ENCODE measurements around the gene DUS1L. TPM values are rescaled to one million over a fixed set of nuclear protein-coding genes. Genes with fewer than 3 reads are reported as not detected.

DUS1L gene
- total RNA-seq, 1 donor from 2014 or later, result 74.1 TPM

DNA sequence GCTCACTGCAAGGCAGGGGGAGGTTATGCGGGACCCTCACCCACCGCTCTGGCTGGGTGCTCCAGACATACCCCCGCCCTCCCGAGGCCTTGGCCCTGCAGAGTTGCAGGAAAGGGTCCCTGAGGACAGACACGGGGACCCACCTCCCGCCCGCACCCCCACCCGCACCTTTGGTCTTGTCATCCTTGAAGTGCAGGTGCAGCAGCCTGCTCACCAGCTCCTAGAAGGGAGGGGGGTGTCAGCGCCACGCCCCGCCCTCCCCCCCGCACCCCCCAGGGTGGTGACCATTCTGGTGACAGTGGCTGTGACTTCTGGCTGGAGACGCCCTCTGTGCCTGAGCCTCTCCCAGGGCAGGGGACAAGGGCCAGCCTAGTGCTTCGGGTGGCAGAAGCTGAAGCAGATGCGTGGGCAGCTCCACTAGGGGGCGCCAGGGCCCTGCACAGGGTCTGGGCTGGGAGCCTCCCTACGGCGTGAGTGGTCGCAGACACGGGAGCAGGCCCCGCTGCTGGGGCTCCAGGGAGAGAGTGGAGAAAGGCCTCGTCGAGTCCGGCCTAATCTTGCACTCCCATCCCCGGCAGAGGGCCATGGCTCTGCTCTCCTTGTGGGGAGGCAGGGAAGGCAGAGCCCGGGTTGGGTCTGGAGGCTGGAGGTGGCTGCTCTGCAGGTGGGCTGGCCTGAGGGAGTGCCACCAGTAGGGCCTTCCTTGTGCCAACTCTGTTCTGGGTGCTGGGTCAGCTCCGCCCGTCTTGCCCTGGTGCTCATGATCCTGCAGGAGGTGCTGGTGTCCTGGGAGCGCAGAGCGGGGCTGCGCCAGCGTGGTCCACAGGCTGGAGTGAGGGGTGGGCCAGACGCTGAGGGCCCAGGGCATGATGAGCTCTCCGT, 45.7 kb downstream of the DUS1L start:
- DNase-seq (ENCODE audit: low spot score), result peak; percentile 84
- H3K27ac Mint-ChIP-seq (ENCODE audit: unreplicated experiment), result no peak overlapping the region
- H3K27me3 Mint-ChIP-seq (ENCODE audit: unreplicated experiment), result peaks cover 3% of the 10 kb centered on the region
- H3K4me1 Mint-ChIP-seq (ENCODE audit: unreplicated experiment), result peaks cover 5% of the 10 kb centered on the region
- peaks cover 4% of the 10 kb centered on the region for H3K36me3 Mint-ChIP-seq (ENCODE audit: low read depth, unreplicated experiment)
- TF ChIP-seq, protein P1, sequence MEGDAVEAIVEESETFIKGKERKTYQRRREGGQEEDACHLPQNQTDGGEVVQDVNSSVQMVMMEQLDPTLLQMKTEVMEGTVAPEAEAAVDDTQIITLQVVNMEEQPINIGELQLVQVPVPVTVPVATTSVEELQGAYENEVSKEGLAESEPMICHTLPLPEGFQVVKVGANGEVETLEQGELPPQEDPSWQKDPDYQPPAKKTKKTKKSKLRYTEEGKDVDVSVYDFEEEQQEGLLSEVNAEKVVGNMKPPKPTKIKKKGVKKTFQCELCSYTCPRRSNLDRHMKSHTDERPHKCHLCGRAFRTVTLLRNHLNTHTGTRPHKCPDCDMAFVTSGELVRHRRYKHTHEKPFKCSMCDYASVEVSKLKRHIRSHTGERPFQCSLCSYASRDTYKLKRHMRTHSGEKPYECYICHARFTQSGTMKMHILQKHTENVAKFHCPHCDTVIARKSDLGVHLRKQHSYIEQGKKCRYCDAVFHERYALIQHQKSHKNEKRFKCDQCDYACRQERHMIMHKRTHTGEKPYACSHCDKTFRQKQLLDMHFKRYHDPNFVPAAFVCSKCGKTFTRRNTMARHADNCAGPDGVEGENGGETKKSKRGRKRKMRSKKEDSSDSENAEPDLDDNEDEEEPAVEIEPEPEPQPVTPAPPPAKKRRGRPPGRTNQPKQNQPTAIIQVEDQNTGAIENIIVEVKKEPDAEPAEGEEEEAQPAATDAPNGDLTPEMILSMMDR (IDR thresholded peaks at IDR 0.05; ENCODE audit: unreplicated experiment), result peak; percentile 78
- no peaks in the 10 kb centered on the region for H3K9me3 Mint-ChIP-seq (ENCODE audit: unreplicated experiment)
- H3K4me3 Mint-ChIP-seq (ENCODE audit: unreplicated experiment), result no peak overlapping the region

DNA sequence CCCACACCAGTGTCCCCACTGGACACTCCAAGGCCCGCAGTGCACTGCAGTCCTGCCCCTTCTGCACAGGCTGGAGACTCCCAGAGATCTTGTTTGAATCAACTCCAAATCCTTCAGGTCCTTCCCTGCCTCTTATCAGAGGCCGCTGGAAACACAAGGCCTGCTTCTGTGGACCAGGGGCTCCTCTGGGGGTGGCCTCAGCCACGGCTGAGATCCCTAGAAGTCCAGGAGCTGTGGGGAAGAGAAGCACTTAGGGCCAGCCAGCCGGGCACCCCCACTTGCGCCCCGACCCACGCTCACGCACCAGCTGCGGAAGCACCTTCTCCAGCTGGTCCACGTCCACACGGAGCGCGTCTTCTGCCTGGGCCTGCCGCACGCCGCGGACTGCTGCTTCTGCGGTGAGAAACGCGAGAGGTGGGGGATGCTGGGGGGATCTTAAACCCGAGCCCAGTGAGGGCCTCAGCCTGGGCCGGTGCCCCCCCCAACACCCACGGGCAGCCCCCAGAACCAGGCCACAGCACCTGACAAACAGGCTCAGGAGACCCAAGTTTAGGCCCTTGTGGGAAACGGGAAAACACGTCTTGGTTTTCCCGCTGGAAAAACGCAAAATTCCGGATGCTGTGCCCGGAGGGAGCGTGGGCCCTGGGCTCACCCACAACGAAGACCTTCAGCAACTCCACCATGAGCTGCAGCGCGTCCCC, 46.5 kb downstream of the DUS1L start:
- Mint-ChIP-seq H3K9me3 (ENCODE audit: unreplicated experiment) (no peaks in the 10 kb centered on the region), H3K4me1 (ENCODE audit: unreplicated experiment) (peaks cover 5% of the 10 kb centered on the region), H3K36me3 (ENCODE audit: low read depth, unreplicated experiment) (peaks cover 4% of the 10 kb centered on the region), H3K4me3 (ENCODE audit: unreplicated experiment) (no peak overlapping the region), H3K27ac (ENCODE audit: unreplicated experiment) (no peak overlapping the region), H3K27me3 (ENCODE audit: unreplicated experiment) (peaks cover 3% of the 10 kb centered on the region)
- no peak for DNase-seq (ENCODE audit: low spot score)
- TF ChIP-seq, protein P1 (IDR thresholded peaks at IDR 0.05; ENCODE audit: unreplicated experiment), result no peak

DNA sequence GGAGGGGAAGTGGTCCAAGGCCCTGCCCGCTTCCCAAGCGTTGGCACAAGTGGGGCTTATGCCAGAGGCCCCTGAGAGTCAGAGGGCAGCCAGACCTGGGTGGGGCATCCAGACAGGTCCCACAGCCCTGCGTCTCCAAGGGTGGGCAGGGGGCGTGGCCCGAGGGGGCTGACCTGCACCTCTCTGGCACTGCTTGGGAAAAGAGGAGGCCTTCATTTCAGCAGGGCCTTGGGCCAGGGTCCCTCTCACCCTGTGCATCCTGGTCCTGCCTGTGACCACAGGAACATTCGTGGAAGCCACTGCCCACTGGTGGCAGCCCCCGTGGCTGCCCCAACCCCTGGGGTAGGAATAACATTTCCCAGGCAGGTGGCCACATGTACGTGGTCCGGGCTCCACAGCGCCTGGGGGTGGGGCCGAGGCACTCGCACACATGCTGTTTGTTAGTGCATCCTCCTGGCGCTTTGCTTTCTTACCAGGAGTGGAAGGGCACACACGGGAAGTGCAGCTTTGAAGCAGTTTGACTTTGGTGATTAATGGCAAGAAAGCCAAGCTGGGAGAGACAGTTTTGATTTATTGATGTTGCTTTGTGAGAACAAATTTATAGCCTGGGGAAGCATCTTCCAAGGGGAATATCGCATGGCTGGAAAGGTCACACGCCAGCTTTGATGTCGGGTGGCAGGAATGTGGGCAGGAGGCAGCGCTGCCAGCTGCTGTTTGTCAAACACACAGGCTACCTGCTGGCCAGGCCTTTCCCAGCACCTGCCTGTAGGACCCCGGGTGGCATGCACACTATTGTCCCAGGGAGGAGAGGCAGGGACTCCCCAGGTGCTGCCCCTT, 47.2 kb downstream of the DUS1L start:
- H3K27me3 Mint-ChIP-seq (ENCODE audit: unreplicated experiment), result peaks cover 3% of the 10 kb centered on the region
- H3K4me3 Mint-ChIP-seq (ENCODE audit: unreplicated experiment), result no peak overlapping the region
- DNase-seq (ENCODE audit: low spot score), result no peak
- no peaks in the 10 kb centered on the region for H3K9me3 Mint-ChIP-seq (ENCODE audit: unreplicated experiment)
- H3K4me1 Mint-ChIP-seq (ENCODE audit: unreplicated experiment), result peaks cover 5% of the 10 kb centered on the region
- H3K36me3 Mint-ChIP-seq (ENCODE audit: low read depth, unreplicated experiment), result peaks cover 4% of the 10 kb centered on the region
- TF ChIP-seq, protein P1 (IDR thresholded peaks at IDR 0.05; ENCODE audit: unreplicated experiment), result no peak
- H3K27ac Mint-ChIP-seq (ENCODE audit: unreplicated experiment), result no peak overlapping the region

DNA sequence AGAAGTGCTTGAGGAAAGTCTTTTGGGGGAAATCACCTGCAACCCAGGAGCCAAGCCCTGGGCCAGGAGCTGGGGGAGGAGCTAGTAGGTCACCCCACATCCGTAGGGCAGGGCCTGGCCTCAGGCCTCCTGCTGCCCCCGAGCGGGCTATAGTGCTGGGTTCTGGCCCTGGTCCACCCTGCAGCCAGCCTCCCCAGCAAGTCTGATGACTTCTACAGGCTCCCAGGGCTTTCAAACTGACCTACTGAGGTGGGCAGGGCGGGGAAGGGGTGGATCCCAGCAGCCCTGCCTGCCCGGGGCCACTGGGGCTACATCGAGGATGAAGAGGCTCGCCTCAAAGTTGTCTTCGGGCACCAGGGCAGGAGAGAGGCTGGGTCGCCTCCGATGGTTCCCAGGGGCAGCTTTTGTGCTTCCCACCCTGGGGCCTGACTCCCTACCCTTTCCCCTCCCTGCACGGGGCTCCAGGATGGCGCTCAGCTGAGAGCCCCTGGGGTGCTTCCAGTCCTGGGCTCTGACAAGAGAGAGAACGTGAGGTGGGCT, 47.9 kb downstream of the DUS1L start:
- H3K9me3 Mint-ChIP-seq (ENCODE audit: unreplicated experiment), result no peaks in the 10 kb centered on the region
- no peak for DNase-seq (ENCODE audit: low spot score)

More for the DNA sequence above, 47.9 kb downstream of the DUS1L start:
- peaks cover 5% of the 10 kb centered on the region for H3K4me1 Mint-ChIP-seq (ENCODE audit: unreplicated experiment)
- H3K27me3 Mint-ChIP-seq (ENCODE audit: unreplicated experiment), result peaks cover 3% of the 10 kb centered on the region
- TF ChIP-seq, protein P1 (IDR thresholded peaks at IDR 0.05; ENCODE audit: unreplicated experiment), result no peak
- peaks cover 4% of the 10 kb centered on the region for H3K36me3 Mint-ChIP-seq (ENCODE audit: low read depth, unreplicated experiment)
- H3K4me3 Mint-ChIP-seq (ENCODE audit: unreplicated experiment), result no peak overlapping the region
- H3K27ac Mint-ChIP-seq (ENCODE audit: unreplicated experiment), result no peak overlapping the region

All from endothelial cell (in vitro differentiated cells).